Measurements from ENCODE around the gene KRT83. TPM values are rescaled to one million over a fixed set of nuclear protein-coding genes. Genes with fewer than 3 reads are reported as not detected.
"Not testable (repeated sequence)": the region's sequence is repeated elsewhere in the genome, so short reads cannot be mapped to it uniquely, and the experiment has no call there.

KRT83 gene
- total and polyA plus RNA-seq, 3 donors from 2014 or later: 0.39 to 1.2 (median 0.44) TPM

GRCh38 chr12:52347016-52347415 is 25.8 kb upstream of the KRT83 start:
- Histone ChIP-seq H3K9me3 (no peaks in the 10 kb centered on the region), H3K36me3 (ENCODE audit: low read depth, missing control alignments) (no peaks in the 10 kb centered on the region), H3K27me3 (no peaks in the 10 kb centered on the region), H3K4me3 (no peak overlapping the region), H3K4me1 (no peaks in the 10 kb centered on the region), H3K27ac (no peak overlapping the region)
- WGBS, 2 donors: 83 to 93% methylated on average over 8 to 9 of the region's 9 CpGs
- DNase-seq: no peak
- TF ChIP-seq CTCF (IDR thresholded peaks at IDR 0.05) (no peak), POLR2A (IDR thresholded peaks at IDR 0.05) (no peak)
- intact Hi-C loops (cut with DNase I; ENCODE audit: low total_unique reads): no loop called here

GRCh38 chr12:52346593-52346992 is 25.4 kb upstream of the KRT83 start:
- intact Hi-C loops (cut with DNase I; ENCODE audit: low total_unique reads): no loop called here
- no peaks in the 10 kb centered on the region for H3K27me3 ChIP-seq
- H3K36me3 ChIP-seq (ENCODE audit: low read depth, missing control alignments): no peaks in the 10 kb centered on the region
- DNase-seq: no peak
- H3K9me3 ChIP-seq: no peaks in the 10 kb centered on the region
- no peaks in the 10 kb centered on the region for H3K4me1 ChIP-seq
- no peak overlapping the region for H3K4me3 ChIP-seq
- WGBS, 2 donors: 54% methylated on average over 4 of the region's 4 CpGs; no CpG with 5 or more reads in 1 of the 2 donors
- no peak for TF ChIP-seq POLR2A (IDR thresholded peaks at IDR 0.05)
- TF ChIP-seq CTCF (IDR thresholded peaks at IDR 0.05): no peak
- no peak overlapping the region for H3K27ac ChIP-seq

DNA sequence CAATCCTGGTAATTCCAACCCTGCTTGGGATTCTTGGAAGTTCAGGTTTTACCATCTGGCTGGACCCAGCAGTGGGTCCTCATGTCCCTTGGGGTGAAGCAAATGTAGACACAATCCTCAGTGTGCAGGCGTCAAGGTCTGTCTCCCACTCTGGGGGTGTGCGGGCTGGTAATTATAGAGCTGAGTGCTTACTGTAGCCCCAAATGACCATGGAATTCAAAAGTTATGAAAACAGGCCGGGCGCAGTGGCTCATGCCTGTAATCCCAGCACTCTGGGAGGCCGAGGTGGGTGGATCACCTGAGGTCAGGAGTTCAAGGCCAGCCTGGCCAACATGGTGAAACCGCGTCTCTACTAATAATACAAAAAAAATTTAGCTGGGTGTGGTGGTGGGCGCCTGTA is 23.8 kb upstream of the KRT83 start:
- WGBS, 2 donors: 75 to 87% methylated on average over 8 of the region's 8 CpGs
- DNase-seq; H3K27ac ChIP-seq; H3K4me1 ChIP-seq; H3K36me3 ChIP-seq (ENCODE audit: low read depth, missing control alignments); H3K9me3 ChIP-seq; H3K27me3 ChIP-seq; H3K4me3 ChIP-seq; intact Hi-C loops (cut with DNase I; ENCODE audit: low total_unique reads): not testable (repeated sequence)

- H3K4me1 ChIP-seq: no peaks in the 10 kb centered on the region
- 89 to 93% methylated on average over 8 to 12 of the region's 12 CpGs for WGBS, 2 donors
These were observed 22.9 kb upstream of the KRT83 start for GRCh38 chr12:52344111-52344510.

GRCh38 chr12:52343550-52343949 is 22.4 kb upstream of the KRT83 start:
- intact Hi-C loops (cut with DNase I; ENCODE audit: low total_unique reads): no loop called here
- Histone ChIP-seq H3K36me3 (ENCODE audit: low read depth, missing control alignments) (no peaks in the 10 kb centered on the region), H3K4me3 (no peak overlapping the region), H3K27ac (no peak overlapping the region), H3K4me1 (no peaks in the 10 kb centered on the region), H3K27me3 (no peaks in the 10 kb centered on the region), H3K9me3 (no peaks in the 10 kb centered on the region)
- no peak for DNase-seq
- TF ChIP-seq POLR2A (IDR thresholded peaks at IDR 0.05) (no peak), CTCF (IDR thresholded peaks at IDR 0.05) (no peak)
- WGBS, 2 donors: 95 to 96% methylated on average over 2 of the region's 2 CpGs

More at GRCh38 chr12:52344111-52344510, 22.9 kb upstream of the KRT83 start:
- intact Hi-C loops (cut with DNase I; ENCODE audit: low total_unique reads): no loop called here
- Histone ChIP-seq H3K9me3 (no peaks in the 10 kb centered on the region), H3K27ac (no peak overlapping the region), H3K36me3 (ENCODE audit: low read depth, missing control alignments) (no peaks in the 10 kb centered on the region), H3K27me3 (no peaks in the 10 kb centered on the region), H3K4me3 (no peak overlapping the region)
- no peak for DNase-seq
- TF ChIP-seq CTCF (IDR thresholded peaks at IDR 0.05) (no peak), POLR2A (IDR thresholded peaks at IDR 0.05) (no peak)

Measured in testis (tissue), 3 donors.